SW480 (cell line): ENCODE data around the gene TFIP11.

ENCODE experiments used
- DNase-seq: peaks from one replicate; pipeline ENCODE4 v3.0.0-alpha.2; 2016; ENCODE audit warnings: low spot score

TFIP11 gene

GRCh38 chr22:26448334-26448733 lies 63.9 kb downstream of the TFIP11 start:
- DNase-seq, result no peak

- no peak for DNase-seq
Observed at GRCh38 chr22:26447584-26448329, 64.5 kb downstream of the TFIP11 start.

- DNase-seq, result no peak
Observed at GRCh38 chr22:26446808-26447515, 65.3 kb downstream of the TFIP11 start.

GRCh38 chr22:26445577-26446275 lies 66.5 kb downstream of the TFIP11 start:
- no peak for DNase-seq

GRCh38 chr22:26444777-26445176 lies 67.5 kb downstream of the TFIP11 start:
- DNase-seq, result no peak

- DNase-seq, result no peak
Observed at GRCh38 chr22:26443901-26444690, 68.2 kb downstream of the TFIP11 start.

GRCh38 chr22:26442086-26442756 lies 70.1 kb downstream of the TFIP11 start:
- DNase-seq, result no peak
